COLO829 (cell line): ENCODE data around the gene BRD1.
"Not testable (repeated sequence)": the region's sequence is repeated elsewhere in the genome, so short reads cannot be mapped to it uniquely, and the experiment has no call there.

ENCODE experiments used
- DNase-seq: peaks from one replicate; pipeline ENCODE4 v3.0.0; 2012; ENCODE audit warnings: low spot score

The BRD1 gene

DNA sequence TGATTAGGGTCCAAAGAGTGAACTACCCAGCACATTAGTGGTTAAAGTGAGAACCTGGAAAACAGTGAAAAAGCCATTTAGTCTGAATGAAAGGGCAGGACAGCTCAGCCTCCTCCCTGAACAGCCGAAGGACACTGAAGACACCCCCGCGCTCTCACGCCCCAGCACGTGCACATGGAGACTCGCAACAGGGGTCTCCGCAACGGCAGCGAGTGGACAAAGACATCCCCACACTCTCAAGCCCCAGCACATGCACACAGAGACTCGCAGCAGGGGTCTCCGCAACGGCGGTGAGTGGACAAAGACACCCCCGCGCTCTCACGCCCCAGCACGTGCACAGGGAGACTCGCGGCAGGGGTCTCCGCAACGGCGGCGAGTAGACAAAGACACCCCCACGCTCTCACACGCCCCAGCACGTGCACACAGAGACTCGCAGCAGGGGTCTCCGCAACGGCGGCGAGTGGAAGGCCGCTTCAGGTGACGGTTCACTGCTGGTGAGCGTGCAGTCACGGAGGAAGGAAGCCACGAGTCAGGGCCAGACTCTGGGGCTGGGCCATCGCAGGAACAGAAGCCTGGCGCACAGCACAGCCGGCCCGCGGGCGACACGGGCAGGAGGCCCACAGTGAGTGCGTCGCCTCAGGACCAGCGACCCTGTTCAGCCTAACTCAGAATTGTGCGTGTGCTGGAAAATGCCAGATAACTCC is 43.6 kb downstream of the BRD1 start:
- DNase-seq = no peak

- no peak for DNase-seq
Measured at GRCh38 chr22:49783036-49783746, 44.5 kb downstream of the BRD1 start.

GRCh38 chr22:49781886-49782285 is 45.8 kb downstream of the BRD1 start:
- DNase-seq = not testable (repeated sequence)

GRCh38 chr22:49781289-49781782 is 46.3 kb downstream of the BRD1 start:
- DNase-seq = no peak

DNA sequence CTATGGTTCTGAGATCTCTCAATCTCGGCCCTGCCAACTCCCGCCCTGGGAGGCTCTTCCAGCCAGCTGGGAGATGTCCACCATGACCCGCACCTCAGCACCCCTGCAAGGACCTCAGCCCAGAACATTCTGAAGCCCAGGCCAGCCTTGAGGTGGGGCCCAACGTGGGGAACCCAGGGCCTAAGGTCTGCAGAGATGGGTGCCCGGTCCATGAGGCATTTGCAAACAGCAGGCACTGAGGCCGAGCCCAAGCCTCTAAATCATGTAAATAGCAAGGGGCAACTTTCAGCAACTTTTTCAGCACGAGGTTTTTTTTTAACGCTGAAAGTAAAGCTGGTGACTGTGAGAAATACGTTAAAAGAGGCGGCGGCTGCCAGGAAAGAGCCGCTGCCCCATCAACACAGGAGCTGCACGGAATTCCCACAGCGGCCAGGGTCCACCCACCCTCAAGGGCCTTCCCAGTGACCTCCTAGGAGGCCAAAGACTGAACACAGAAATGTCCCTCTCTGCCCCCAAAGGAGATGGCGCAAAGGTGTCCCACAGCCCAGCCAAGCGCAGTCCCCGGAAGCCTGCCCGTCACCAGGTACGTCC is 46.9 kb downstream of the BRD1 start:
- DNase-seq = no peak

- DNase-seq = no peak
Measured at GRCh38 chr22:49779853-49780697, 47.6 kb downstream of the BRD1 start.

- DNase-seq = no peak
Measured at GRCh38 chr22:49779211-49779610, 48.5 kb downstream of the BRD1 start.

DNA sequence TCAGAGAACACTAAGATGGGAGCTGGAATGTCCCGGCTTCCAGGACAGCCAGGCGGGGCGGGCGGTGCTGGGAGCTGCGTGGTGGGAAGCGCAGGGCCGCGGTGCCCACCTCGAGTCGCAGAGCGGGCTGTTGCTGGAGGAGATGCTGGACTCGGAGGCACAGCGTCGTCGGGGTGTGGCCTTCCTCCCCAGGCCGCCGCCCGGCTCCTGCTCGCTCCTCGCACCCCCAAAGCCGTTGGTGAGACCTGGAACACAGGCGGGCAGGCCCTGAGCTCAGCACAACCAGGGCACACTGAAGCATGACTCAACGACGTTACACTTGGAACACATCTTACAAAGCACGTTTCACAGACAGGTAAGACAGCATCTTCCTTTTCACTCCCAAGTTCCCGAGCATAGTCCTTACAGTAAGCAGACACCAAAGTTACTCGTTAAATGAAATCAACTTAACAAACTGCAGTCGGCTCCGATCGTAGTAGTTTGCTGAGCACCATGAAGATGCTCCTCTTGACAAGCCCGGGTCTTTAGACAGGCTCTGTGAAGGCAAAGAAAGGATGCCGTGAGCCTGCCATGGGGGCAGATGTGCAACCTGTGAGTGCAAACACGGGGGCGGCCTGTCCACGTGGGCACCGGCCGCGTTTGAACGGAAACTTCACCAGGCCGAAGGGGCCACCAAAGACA is 50.0 kb downstream of the BRD1 start:
- DNase-seq = no peak

DNA sequence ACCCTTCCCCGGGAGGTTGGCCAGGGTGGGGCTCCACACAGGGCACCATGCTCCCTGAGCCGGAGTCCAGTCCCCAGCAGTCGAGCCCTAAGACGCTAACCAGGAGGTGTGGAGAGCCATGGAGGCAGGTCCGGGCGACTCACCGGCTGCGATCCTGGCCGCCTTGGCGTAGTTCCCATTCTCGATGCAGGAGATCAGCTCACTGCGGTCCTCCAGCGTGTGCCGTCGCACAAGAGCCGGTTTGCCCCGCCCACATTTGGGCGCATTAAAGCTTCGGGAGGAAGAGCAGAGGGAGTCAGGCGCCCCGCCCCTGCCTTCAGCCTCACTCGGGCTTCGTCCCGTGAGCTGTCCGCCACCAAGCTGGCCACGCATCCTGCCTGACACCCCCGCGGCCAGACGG is 50.8 kb downstream of the BRD1 start:
- no peak for DNase-seq

- DNase-seq = no peak
Measured at GRCh38 chr22:49775867-49776511, 51.7 kb downstream of the BRD1 start.

- DNase-seq = no peak
Measured at GRCh38 chr22:49775191-49775866, 52.3 kb downstream of the BRD1 start.

DNA sequence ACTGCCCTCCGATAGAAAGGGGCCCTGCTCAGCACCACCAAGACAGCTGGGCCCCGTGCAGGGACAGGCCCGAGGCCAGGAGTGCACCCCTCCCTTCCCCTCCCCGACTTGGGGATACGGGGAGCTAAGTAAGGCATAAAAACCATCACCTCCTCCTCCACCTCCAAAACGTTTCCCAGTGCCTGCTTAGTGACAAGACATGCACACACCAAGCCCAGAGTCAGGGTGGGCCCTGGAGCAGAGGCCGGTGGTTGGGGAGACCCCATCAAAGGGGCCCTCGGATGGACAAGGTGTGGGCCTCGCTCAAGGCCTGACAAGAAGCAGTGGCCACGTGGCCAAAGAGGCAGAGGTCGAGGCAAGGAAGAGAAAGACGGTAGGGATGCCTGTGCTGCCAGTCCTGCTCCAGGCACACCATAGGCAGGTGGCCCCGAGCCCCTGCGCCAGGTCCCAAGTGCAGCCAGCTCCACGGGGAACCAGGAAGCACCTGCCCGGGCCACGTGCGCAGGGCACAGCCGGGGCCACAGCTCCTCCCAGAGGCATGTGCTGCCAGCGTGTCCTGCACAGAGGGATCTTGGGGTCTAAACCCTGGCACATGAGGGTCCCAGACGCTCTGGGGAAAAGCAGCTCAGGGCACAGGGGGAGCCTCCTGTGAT is 53.0 kb downstream of the BRD1 start:
- no peak for DNase-seq

DNA sequence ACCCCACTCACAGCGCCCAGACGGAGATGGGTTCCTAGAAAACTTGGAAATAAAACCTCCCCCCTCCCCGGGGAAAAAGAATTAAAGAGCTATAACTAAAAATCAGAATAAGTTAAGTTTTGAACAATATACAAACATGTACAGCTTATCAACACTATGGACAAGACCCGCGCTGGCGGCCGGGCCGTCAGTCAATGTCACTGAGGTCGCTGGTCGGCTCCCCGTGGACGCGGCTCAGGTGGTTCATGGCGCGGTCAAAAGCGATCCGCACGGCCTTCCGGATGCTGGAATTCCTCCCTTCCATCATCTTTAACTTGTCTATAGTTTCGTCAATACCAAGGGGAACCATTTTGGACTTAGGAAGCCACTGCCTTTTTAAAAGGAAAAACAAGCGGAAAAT is 53.6 kb downstream of the BRD1 start:
- no peak for DNase-seq

- DNase-seq = no peak
Measured at GRCh38 chr22:49773531-49773930, 54.1 kb downstream of the BRD1 start.

GRCh38 chr22:49772692-49773091 is 55.0 kb downstream of the BRD1 start:
- DNase-seq = no peak

- DNase-seq = no peak
Measured at GRCh38 chr22:49771266-49772065, 56.2 kb downstream of the BRD1 start.

GRCh38 chr22:49770547-49771265 is 57.0 kb downstream of the BRD1 start:
- no peak for DNase-seq

DNA sequence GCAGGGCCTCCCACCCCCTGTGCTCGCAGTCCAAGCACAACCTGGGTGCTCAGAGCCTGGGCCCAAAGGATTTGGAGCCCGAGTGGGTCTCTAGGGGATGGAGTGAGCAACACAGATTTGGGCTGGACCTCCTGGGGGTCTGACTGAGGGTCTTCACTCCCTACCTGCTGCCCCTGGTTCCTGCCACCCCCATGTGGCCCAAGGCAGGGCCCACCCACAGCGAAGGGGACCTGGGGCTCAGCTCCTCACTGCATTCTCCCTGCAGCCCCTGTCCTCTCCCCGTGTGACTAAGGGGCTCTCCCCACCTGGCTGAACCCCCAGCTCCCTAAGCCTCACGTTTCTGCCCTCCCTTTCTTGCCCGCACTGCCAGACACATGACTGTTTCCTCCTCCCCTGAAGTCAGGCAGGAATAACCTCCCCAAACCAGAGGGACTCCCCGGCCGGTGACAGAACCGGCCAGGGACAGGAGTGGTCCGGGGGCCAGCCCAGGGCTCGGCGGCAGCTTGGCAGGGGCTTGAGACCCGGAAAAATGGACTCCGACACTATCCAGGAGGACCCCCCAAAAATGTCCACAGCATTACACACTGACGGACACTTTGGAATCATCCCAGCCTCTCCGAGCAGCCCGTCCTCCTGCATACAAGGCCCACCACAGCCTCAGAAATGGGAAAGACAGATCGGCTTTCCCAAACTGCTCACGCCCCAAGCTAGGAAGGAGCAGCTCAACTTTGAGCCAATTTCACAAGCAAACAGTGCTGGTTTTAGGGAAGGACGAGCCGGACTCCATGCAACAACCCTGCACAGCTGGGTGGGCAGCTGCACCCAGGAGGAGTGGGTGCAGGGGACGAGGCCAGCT is 57.8 kb downstream of the BRD1 start:
- no peak for DNase-seq
